HEK293 (cell line): ENCODE measurements around the gene FLYWCH1.

Experiments used
- CTCF ChIA-PET: fragments of 350-600 bp; formaldehyde crosslinking; extraction: SDS; loops from one replicate; lab custom pipeline; 2021; ENCODE audit warnings: antibody characterized with exemption; lab: Yijun Ruan, JAX
- POLR2A ChIA-PET: fragments of 300-600 bp; formaldehyde crosslinking; extraction: SDS; loops from one replicate; lab custom pipeline; 2020; ENCODE audit warnings: antibody characterized with exemption, inconsistent platforms; lab: Yijun Ruan, JAX
- H3K27ac ChIP-seq: fragments of 200-500 bp; sonication (Bioruptor generic); 2 replicates; pipeline ENCODE4 v1.5.1; 2014; ENCODE audit warnings: low read depth, low read length, control low read depth, inconsistent platforms; ENCODE audit errors: extremely low read depth
- H3K36me3 ChIP-seq, 2 experiments: fragments of 200-500 bp in 1 of 2; sonication (Bioruptor generic) in 1 of 2; 1 replicate in 1 of 2; 2 replicates in 1 of 2; pipeline ENCODE4 v1.5.1; 2014 to 2017; ENCODE audit warnings: inconsistent platforms in 2 of 2, low read length in 2 of 2; ENCODE audit not compliant: control insufficient read depth in 2 of 2, insufficient read depth in 1 of 2
- H3K4me1 ChIP-seq: fragments of 200-500 bp; sonication (Bioruptor generic); 2 replicates; pipeline ENCODE4 v1.5.1; 2014; ENCODE audit warnings: mild to moderate bottlenecking, low read length, inconsistent platforms; ENCODE audit not compliant: control insufficient read depth, insufficient read depth
- H3K4me3 ChIP-seq: 2 replicates; pipeline ENCODE4 v1.5.1; 2011; ENCODE audit warnings: low read depth, mild to moderate bottlenecking, control low read depth, low read length, moderate library complexity
- H3K9me3 ChIP-seq: fragments of 200-500 bp; sonication (Bioruptor generic); 2 replicates; pipeline ENCODE4 v1.5.1; 2014; ENCODE audit warnings: low read depth, low read length, inconsistent platforms; ENCODE audit not compliant: control insufficient read depth, insufficient read depth
- BCL11A ChIP-seq: fragments of 450-650 bp; formaldehyde crosslinking; IDR thresholded peaks from 2 replicates; pipeline ENCODE4 v1.5.1; 2016; ENCODE audit warnings: low read depth, missing biosample characterization, missing genetic modification characterization
- BCL11B ChIP-seq: fragments of 450-650 bp; formaldehyde crosslinking; IDR thresholded peaks from 2 replicates; pipeline ENCODE4 v1.5.1; 2016; ENCODE audit warnings: low read depth, missing biosample characterization, missing genetic modification characterization
- GLIS1 ChIP-seq: fragments of 450-650 bp; formaldehyde crosslinking; IDR thresholded peaks from 2 replicates; pipeline ENCODE4 v1.5.1; 2016; ENCODE audit warnings: missing biosample characterization, missing genetic modification characterization
- GLIS2 ChIP-seq: fragments of 450-650 bp; formaldehyde crosslinking; IDR thresholded peaks from 2 replicates; pipeline ENCODE4 v1.5.1; 2016; ENCODE audit warnings: missing biosample characterization, missing genetic modification characterization
- HIC1 ChIP-seq: fragments of 450-650 bp; formaldehyde crosslinking; IDR thresholded peaks from 2 replicates; pipeline ENCODE4 v1.5.1; 2016; ENCODE audit warnings: missing biosample characterization, missing genetic modification characterization
- KLF10 ChIP-seq: fragments of 450-650 bp; IDR thresholded peaks from 2 replicates; pipeline ENCODE4 v1.5.1; 2018; ENCODE audit warnings: missing biosample characterization, mild to moderate bottlenecking, missing genetic modification characterization
- KLF7 ChIP-seq: fragments of 450-650 bp; formaldehyde crosslinking; IDR thresholded peaks from 2 replicates; pipeline ENCODE4 v1.5.1; 2016; ENCODE audit warnings: missing biosample characterization, missing genetic modification characterization, borderline replicate concordance
- KLF9 ChIP-seq: fragments of 450-650 bp; formaldehyde crosslinking; IDR thresholded peaks from 2 replicates; pipeline ENCODE4 v1.5.1; 2016; ENCODE audit warnings: missing biosample characterization, missing genetic modification characterization, low read depth
- PRDM10 ChIP-seq: fragments of 450-650 bp; formaldehyde crosslinking; IDR thresholded peaks from 2 replicates; pipeline ENCODE4 v1.5.1; 2016; ENCODE audit warnings: missing biosample characterization, missing genetic modification characterization
- REST ChIP-seq: fragments of 450-650 bp; formaldehyde crosslinking; IDR thresholded peaks from 2 replicates; pipeline ENCODE4 v1.5.1; 2016; ENCODE audit warnings: missing biosample characterization, missing genetic modification characterization
- SETDB1 ChIP-seq: IDR thresholded peaks from one replicate; pipeline ENCODE4 v1.6.1; 2017; ENCODE audit warnings: mild to moderate bottlenecking, low read length, moderate library complexity, mixed read lengths; ENCODE audit not compliant: insufficient read length
- WT1 ChIP-seq: fragments of 450-650 bp; formaldehyde crosslinking; IDR thresholded peaks from 2 replicates; pipeline ENCODE4 v1.5.1; 2016; ENCODE audit warnings: missing biosample characterization, missing genetic modification characterization
- ZEB2 ChIP-seq: fragments of 450-650 bp; formaldehyde crosslinking; IDR thresholded peaks from 2 replicates; pipeline ENCODE4 v1.5.1; 2016; ENCODE audit warnings: missing biosample characterization, missing genetic modification characterization
- ZFP69B ChIP-seq: fragments of 450-650 bp; formaldehyde crosslinking; IDR thresholded peaks from 2 replicates; pipeline ENCODE4 v1.5.1; 2016; ENCODE audit warnings: missing biosample characterization, missing genetic modification characterization
- ZIC2 ChIP-seq: fragments of 450-650 bp; formaldehyde crosslinking; IDR thresholded peaks from 2 replicates; pipeline ENCODE4 v1.5.1; 2016; ENCODE audit warnings: missing biosample characterization, missing genetic modification characterization
- ZNF169 ChIP-seq: fragments of 450-650 bp; formaldehyde crosslinking; IDR thresholded peaks from 2 replicates; pipeline ENCODE4 v1.5.1; 2016; ENCODE audit warnings: missing biosample characterization, missing genetic modification characterization
- ZNF18 ChIP-seq: fragments of 450-650 bp; formaldehyde crosslinking; IDR thresholded peaks from 2 replicates; pipeline ENCODE4 v1.5.1; 2016; ENCODE audit warnings: missing biosample characterization, missing genetic modification characterization
- ZNF19 ChIP-seq: fragments of 450-650 bp; formaldehyde crosslinking; IDR thresholded peaks from 2 replicates; pipeline ENCODE4; 2016; ENCODE audit warnings: missing biosample characterization, missing genetic modification characterization, low read depth
- ZNF2 ChIP-seq: fragments of 450-650 bp; formaldehyde crosslinking; IDR thresholded peaks from 2 replicates; pipeline ENCODE4 v1.5.1; 2016; ENCODE audit warnings: missing biosample characterization, missing genetic modification characterization
- ZNF404 ChIP-seq: fragments of 450-650 bp; formaldehyde crosslinking; IDR thresholded peaks from 2 replicates; pipeline ENCODE4 v1.5.1; 2017; ENCODE audit warnings: missing biosample characterization, missing genetic modification characterization
- ZNF449 ChIP-seq: fragments of 450-650 bp; formaldehyde crosslinking; IDR thresholded peaks from 2 replicates; pipeline ENCODE4 v1.5.1; 2017; ENCODE audit warnings: missing biosample characterization, mild to moderate bottlenecking, missing genetic modification characterization, moderate library complexity
- ZNF561 ChIP-seq: fragments of 450-650 bp; IDR thresholded peaks from 2 replicates; pipeline ENCODE4 v1.5.1; 2018; ENCODE audit warnings: missing biosample characterization, missing genetic modification characterization, borderline replicate concordance
- ZNF600 ChIP-seq: fragments of 450-650 bp; formaldehyde crosslinking; IDR thresholded peaks from 2 replicates; pipeline ENCODE4 v1.5.1; 2016; ENCODE audit warnings: missing biosample characterization, missing genetic modification characterization
- ZNF621 ChIP-seq: fragments of 450-650 bp; formaldehyde crosslinking; IDR thresholded peaks from 2 replicates; pipeline ENCODE4 v1.5.1; 2017; ENCODE audit warnings: missing biosample characterization, missing genetic modification characterization
- ZNF843 ChIP-seq: fragments of 450-650 bp; formaldehyde crosslinking; IDR thresholded peaks from 2 replicates; pipeline ENCODE4 v1.5.1; 2016; ENCODE audit warnings: missing biosample characterization, missing genetic modification characterization

Gene FLYWCH1

GRCh38 chr16:2964475-2965336 is 53.0 kb downstream of the FLYWCH1 start:
- H3K4me3 ChIP-seq: peak overlapping the region; percentile 37
- H3K27ac ChIP-seq: peak overlapping the region; percentile 12; the same call in 1 of the 2 replicates
- ChIA-PET CTCF (interaction anchor here (0.6 to 1.0 kb wide), 4 partner anchors 23 to 1972 kb away, joined by 3 to 4 read pairs (median 3); no protein-coding TSS in a partner anchor), POLR2A (interaction anchor here (0.6 to 2.7 kb wide), 12 partner anchors 11 to 186 kb away, joined by 3 to 25 read pairs (median 4); partner anchors contain the start of genes FLYWCH1, FLYWCH2, HCFC1R1 and PKMYT1)
- H3K36me3 ChIP-seq: no peaks in the 10 kb centered on the region
- H3K9me3 ChIP-seq: no peaks in the 10 kb centered on the region
- H3K4me1 ChIP-seq: peaks cover 6% of the 10 kb centered on the region
- peak; percentile 81 for TF ChIP-seq KLF10 (tag by site-specific recombination)
- TF ChIP-seq ZNF561 (tag by site-specific recombination): no peak
- TF ChIP-seq REST (tag by site-specific recombination): no peak; the same call in 1 of the 2 replicates
- TF ChIP-seq KLF7: no peak
- TF ChIP-seq ZNF449 (tag by site-specific recombination): peak; percentile 61
- TF ChIP-seq ZNF843: 0 out of 2 replicates have a peak, but pooled peaks have one; percentile 39
- TF ChIP-seq SETDB1: no peak
- no peak for TF ChIP-seq WT1 (tag by site-specific recombination)
- peak; percentile 85 for TF ChIP-seq GLIS2 (tag by site-specific recombination)
- peak; percentile 44 for TF ChIP-seq BCL11B (tag by site-specific recombination)
- no peak for TF ChIP-seq ZNF404 (tag by site-specific recombination)
- TF ChIP-seq ZIC2 (tag by site-specific recombination): peak; percentile 83
- TF ChIP-seq ZNF169 (tag by site-specific recombination): no peak
- no peak for TF ChIP-seq ZNF19
- TF ChIP-seq GLIS1 (tag by site-specific recombination): peak; percentile 82
- TF ChIP-seq ZFP69B (tag by site-specific recombination): no peak
- peak; percentile 54 for TF ChIP-seq BCL11A (tag by site-specific recombination)
- TF ChIP-seq HIC1 (tag by site-specific recombination): peak; percentile 70
- TF ChIP-seq KLF9 (tag by site-specific recombination): peak; percentile 76
- TF ChIP-seq ZNF621 (tag by site-specific recombination): no peak
- TF ChIP-seq ZNF600: peak; percentile 24; the same call in 1 of the 2 replicates
- no peak for TF ChIP-seq ZNF18 (tag by site-specific recombination)
- TF ChIP-seq ZEB2 (tag by site-specific recombination): peak; percentile 74
- peak; percentile 66 for TF ChIP-seq PRDM10
- peak; percentile 97 for TF ChIP-seq ZNF2
